GM12892 (cell line): Measurements from ENCODE around the gene ARHGDIG.

Source experiments
- POLR2A ChIP-seq: IDR thresholded peaks from 2 replicates; pipeline ENCODE4 v1.6.1; 2011; ENCODE audit warnings: low read depth, low read length, control low read depth
- POLR2AphosphoS5 ChIP-seq: IDR thresholded peaks from 2 replicates; pipeline ENCODE4 v1.6.1; 2011; ENCODE audit warnings: low read depth, low read length, control low read depth
- TAF1 ChIP-seq: IDR thresholded peaks from 2 replicates; pipeline ENCODE4 v1.6.1; 2011; ENCODE audit warnings: low read depth, mild to moderate bottlenecking, control low read depth, low read length, borderline replicate concordance

DNA sequence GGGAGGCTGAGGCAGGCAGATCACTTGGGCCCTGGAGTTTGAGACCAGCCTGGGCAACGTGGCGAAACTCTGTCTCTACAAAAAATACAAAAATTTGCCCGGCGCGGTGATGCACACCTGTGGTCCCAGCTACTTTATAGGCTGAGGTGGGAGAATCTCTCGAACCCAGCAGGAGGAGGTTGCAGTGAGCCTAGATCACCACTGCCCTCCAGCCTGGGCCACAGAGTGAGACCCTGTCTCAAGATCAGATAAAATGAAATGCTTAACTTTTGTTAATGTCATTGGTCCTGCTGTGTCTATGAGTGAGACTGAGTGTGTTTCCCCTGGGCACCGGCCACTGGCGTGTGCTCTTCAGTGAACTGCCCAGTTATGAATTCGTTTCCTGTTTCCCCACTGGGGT, 35.3 kb upstream of the ARHGDIG start:
- TF ChIP-seq POLR2AphosphoS5 (no peak), TAF1 (no peak), POLR2A (no peak)
